NCI-H226 (cell line): ENCODE measurements around the gene STX16.

Experiments used
- DNase-seq: peaks from one replicate; pipeline ENCODE4 v3.0.0-alpha.2; 2015

STX16 gene

DNA sequence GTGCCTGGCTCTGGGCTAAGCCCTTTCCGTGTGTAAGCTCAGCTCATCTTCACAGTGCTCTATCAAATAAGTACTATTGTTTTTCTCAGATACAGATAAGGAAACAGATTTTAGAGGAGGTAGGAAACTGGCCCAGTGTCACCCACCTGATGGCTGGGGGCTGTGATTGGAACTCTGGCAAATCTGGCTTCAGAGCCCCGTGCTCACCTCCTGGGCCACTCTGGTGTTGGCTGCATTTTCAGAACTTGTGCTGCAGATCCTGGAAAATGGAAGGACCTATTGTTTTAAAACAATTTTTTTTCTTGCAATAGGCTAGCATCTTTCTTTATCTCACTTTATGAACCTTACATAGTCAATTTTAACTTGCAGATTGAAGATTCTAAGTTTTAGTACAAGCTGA lies 5.7 kb downstream of the STX16 start:
- DNase-seq = no peak

DNA sequence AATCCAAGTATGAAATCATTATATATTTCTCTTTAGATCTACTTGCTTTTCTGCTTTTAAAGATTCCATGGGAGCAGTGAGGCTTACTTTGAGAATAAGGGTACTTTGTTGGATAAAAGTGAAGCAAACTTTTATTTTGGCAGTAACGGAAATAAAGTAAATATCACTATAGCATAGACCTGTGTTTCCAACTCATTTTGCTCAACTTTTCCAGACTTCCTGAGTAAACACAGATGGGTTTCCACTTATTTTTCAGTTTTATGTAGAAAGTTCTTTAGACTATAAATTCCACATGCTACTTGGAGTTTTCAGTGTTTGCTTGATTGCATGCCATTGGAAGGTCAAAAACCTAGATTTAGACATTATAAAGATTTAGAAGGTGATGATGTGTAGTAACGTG lies 6.2 kb downstream of the STX16 start:
- DNase-seq = no peak

DNA sequence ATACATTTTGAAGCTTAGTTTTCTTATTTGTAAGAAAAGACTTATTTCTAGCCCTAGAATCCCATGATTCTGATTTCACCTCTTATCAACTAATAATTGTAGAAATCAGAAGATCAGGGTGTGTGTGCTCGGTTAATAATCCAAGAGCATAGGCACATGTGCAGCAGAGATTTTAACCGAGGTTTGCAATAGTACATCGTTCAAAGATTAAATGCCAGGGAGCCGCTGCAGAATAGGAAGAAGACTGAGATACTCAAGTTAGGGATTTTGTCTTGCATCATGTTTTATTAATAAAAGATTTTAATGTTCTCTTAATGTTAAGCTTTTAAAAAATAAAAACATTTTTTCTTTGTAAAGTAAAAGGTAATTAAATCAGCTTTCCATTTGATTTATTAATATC lies 6.9 kb downstream of the STX16 start:
- DNase-seq = no peak

DNA sequence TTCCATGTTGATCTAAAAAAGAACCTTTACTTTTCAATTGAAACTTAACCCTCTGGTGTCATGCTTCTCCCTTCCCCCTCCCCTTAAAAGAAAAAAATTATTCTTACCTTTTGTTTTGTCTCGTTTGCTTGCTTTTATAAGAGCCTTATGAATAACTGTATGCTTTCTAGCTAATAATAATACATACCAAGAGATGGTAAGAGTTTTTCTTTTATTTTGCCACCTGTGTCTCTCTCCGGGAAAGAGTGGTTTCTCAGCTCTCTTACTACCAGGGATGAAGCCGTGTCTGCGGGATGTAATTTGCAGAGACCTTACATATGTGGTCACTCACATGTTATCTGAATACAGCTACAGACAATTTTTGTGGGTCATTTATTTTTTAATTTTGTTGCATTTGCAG lies 7.7 kb downstream of the STX16 start:
- DNase-seq = no peak

DNA sequence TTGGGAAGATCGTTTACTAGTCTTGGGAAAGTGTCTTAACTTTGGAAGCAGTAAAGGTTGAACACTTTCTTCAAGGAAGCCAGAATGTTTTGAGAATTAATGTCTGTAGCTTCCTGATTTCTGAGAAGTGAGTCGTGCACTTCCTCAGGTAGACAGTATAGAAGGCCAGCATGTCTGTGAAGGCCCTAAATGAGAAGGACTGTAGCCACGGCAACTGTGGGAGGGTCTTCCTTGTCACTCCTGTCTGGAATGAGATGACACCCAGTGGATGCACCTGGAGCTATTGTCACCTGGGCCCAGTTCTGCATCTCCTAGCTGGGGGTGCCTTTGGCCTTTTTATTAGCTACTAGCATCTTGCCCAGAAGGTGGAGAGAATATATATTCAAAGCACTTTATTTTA lies 8.8 kb downstream of the STX16 start:
- DNase-seq = no peak

DNA sequence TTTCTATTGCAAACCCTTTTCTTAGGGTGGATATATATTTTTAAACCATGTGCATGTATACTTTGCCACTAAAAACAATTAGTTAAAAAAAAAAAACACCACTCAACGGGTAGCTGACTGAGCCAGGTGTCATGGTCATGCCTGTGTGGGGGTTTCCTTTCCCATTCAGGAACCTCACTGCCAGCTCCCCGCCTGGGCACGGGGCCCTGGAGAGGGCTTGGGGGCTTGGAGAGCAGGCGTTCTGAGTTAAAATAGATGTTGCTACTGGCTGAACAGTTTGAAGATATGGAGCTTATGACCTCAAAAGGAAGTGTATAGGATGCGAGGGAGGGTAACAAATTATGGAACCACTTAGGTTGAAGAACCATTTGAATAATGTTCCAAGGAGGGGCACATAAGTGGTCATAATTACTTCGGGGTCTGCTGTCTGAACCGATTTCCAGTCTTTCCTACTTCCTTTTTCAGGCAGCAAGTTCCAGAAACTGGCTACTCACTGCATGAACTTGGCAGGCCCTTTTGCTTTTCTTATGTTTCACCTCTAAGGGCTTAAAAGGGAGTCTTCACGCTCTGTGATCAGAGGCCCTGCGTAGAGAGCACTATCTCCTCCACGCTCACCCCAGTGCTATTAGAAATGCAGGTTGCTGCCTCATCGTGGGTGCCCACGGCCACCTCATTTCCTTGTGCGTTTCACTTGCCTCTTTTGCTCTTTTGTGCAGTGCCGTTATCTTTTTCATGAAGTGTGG lies 9.9 kb downstream of the STX16 start:
- DNase-seq = no peak

DNA sequence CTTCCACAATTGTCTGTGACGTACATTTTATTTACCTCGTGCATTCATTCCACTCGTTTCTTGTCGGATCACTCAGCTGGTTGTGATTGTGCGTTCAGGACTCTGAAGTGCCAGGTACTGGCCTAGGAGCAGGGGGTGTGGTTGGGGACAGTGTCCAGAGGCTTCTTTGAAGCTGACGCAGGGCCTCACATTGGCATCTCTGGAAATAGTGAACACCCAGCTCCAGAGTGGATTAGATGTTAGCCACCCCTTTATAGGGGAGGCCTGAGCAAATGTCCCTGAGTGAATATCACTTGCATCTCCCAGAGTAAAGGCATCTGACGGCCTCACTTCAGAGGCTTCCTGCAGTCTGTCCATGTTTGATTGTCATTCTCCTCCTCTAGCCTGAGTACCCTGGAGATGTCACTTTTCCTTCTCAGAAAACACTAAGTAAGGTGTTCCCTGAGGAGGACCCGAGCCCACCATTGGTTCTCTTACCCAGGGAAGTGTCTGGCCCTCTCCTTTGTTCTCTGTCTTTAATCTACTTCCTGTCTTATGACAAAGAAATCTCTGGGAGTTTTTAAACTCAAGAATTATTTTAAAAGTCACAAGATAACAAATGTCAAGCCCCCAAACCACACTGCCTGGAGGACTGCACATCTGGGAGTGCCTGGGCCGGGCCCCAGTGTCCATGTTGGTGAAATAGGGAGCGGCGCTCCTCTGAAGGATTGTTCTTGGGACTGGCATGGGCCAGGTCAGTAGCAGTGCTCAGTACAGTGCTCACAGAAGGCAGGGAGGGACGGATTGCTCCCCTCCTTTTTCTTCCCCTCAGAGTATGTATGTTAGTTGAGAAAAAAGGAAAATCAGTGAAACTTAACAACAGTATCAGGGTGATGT lies 10.8 kb downstream of the STX16 start:
- DNase-seq = no peak

DNA sequence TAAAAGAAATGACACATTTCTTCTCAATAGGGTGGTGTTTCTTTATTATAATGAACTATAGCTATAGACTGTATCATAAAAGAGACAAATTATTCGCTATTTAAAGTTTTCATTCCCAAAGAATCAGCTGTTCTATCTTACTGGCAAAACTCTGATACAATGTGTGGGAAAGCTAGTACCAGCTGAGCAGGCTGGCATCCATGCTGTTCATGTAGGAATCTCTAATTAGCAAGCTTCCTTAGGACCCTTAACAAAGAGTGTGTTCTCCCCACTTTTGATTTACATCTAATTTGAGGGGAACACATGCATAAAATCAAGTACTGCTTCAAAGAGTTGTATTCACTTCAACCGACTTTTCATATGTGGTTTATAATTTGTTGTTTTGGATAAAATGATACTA lies 13.2 kb downstream of the STX16 start:
- DNase-seq = no peak

DNA sequence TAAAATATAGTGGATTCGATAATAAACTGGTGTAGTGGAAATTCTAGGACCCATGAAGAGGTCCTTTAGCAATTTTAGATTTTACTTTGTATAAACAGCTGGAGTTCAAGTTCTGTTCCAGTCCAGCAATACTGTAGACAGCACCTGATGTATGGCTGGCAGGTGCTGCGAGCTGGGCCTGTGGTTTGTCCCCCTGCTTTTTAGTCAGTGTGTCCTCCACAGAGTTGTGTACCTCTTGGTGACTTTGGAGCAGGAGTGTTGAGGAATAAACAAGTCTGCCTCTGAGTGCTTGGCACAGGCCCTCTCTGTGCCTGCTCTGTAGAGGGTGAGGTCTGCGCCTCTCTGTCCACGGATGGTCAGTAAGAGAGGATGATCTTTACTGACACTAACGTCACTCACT lies 13.8 kb downstream of the STX16 start:
- no peak for DNase-seq

DNA sequence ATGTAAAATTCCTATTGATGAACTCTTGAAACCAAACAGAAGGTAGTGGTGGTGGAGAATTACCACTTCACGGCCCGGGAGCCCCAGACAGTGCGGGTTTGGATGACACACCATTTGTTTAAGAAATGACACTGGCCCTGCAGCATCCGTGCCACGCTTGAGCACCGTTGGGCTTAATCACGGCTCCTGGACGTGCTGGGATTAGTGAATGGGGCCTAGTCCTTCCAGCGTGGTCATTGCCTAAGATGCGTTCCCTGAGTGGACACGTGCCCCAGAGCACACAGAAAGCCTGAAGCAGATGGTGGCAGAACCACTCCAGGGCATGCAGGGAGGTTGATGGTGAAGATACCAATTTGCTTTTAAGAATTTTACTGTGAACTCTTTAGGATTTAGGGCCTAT lies 14.5 kb downstream of the STX16 start:
- DNase-seq = no peak

DNA sequence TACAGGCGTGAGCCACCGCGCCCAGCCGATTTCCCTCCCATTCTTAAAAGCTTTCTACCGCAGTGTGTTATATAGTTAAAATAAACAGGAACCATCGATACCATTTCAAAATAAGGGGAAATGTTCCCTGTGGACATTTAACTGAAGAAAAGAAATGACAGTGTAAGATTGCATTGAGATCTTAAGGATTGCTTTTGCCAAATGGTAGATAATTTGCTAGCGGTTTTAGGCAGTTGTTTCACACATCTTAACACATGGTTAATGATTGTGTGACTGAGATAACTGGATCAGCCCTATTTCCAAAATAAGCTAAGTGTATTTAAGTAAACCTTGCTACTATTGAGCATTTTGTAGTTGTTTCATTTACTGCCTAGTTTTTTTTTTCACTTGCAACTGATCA lies 15.6 kb downstream of the STX16 start:
- no peak for DNase-seq

DNA sequence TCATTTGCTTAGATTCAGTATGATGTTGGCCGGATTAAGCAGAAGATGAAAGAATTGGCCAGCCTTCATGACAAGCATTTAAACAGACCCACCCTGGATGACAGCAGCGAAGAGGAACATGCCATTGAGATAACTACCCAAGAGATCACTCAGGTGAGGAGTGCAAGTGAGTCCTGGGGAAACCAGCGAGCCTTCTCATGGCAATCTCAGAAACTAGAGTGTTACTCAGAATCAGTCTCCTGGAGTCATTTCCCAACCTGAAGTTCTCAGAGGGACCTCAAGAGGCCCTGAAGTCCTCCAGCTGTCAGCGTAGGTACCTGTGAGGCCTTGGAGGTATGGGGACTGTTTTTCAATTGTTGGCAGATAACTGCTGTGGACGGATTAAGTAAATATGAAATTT lies 16.9 kb downstream of the STX16 start:
- no peak for DNase-seq

DNA sequence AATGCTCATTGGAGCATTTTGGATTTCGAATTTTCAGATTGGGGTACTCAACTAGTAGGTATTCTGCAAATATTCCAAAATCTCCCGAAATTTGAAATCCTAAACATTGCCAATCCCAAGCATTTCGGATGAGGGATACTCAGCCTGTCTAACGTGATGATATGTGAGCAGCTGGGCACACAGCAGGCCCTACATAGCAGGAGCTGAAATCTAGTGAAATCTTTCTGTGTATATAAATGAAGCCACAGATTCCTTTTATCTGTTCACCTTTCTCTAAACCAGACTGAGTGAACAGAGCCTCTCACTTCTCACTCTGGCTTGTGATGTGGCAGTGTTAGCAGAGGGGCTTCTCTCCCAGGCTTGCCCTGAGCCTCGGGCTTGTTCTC lies 17.8 kb downstream of the STX16 start:
- DNase-seq = no peak

DNA sequence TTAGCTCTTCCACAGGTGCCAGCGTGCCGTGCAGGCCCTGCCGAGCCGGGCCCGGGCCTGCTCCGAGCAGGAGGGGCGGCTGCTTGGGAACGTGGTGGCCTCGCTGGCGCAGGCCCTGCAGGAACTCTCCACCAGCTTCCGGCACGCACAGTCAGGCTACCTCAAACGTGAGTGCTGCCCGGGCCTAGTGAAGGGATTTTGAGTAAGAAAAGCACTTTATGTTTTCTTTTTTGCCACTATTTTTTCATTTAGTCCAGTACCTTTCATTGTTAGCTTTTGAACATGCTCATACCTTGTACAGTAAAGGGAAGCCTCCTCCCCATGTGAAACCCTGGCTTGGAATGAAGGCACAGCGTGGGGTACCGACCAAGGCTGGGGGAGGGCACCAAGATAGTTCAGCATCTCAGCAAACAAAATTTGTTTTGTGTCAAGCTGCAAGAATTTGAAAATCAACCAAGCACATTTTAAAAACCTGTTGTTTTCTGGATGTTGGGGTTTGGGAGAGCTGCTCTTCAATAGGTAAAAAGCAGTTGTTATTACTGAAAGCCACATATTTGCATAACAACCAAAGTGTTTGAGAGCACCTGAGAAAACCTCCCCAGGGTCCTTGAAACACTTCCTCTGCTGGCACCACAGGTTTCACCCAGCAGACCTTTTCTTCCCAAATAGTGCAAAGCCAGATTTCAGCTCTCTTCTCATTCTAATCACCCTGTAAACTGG lies 18.4 kb downstream of the STX16 start:
- no peak for DNase-seq

DNA sequence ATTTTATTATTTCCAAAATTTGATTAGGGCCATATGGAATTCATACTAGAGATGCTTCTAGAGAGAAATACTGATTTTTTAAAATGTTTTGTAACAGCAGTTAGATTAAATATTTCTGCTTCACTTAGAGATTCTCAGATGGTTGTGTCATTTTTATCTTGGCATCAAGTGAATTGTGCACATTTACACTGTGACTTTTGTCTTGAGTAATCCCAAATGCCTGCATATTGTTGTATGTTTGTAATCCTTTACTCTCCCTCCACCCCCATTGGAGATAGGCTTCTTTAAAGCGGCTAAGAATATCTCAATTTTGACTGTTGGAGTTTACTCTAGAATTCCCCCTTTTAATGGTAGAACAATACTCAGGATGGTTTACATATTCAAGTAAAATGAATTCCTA lies 19.0 kb downstream of the STX16 start:
- DNase-seq = no peak

DNA sequence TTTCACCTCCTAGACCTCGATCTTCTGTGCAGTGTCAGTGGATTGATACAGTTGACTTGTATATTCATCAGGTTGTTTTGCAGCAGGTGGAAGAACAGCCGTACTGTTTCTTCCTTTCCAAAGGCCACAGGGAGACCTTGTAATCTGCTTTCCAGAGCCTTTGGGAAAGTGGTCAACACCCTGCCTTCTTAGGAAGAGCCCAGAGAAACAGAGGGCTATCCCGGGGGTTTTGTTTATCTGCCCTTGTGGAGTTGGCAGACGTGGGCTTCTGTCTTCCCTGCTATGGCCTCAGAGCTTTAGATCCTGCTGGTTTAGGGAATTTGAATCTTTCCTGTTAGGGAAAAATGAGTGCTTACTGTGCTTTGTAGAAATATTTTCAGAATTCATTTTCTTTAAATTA lies 19.6 kb downstream of the STX16 start:
- no peak for DNase-seq

DNA sequence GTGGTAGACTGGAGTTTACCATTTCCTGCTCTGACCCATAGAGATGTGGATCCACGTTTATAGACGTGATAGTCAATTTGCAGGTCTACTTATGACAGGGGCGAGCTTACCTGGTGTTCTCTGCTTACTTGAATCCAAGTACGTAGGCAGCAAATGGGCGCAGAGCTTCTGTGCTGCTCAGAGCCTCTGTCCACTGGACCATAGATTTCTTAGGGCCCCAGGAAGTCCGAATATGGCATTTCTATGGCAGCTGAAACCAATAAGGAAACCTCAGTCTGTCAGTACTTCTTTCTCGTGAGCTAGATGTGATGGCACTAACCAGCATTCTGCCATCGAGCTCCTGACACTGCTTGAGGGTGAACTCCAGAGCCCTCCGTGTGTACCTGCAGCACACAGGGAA lies 22.0 kb downstream of the STX16 start:
- no peak for DNase-seq

DNA sequence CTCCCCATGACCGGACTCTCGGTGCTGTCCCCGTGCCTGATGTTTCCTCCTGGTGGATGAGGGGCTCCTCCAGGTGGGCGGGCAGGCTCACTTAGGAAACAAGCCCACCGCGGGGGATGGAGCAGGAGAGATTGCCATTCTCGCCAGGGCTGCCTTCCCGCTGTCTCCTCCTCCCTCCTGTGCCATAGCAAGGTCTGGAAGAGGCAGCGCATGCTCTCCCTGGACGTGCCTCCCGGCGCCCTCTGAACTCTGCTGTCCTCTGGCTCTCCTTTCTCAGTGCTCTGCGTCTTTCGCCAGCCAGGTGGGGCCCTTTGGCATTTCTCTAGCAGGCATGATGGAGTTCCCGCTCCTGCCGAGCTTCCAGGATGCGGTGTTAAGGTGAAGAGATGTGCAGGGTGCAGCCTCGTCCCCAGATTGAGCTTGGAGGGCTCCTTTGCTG lies 24.1 kb downstream of the STX16 start:
- no peak for DNase-seq

DNA sequence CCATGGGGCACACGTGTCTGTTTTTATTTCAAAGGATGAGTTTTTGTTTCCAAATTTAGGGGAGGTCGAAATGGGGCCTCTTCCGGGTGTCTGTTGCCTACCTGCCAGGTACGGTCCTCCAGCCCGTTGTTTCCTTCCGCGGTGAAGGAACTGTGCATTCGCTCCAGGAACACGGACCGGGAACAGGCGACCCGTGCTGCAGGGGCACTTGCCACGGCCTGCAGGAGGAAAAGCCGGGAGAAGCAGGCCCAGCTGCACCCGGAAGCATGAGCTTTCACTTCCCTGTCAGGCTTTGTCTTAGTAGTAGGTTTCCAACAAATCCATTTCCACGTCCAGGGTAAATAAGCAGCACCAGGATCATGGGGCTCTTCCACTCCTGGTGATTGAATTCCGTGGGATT lies 24.6 kb downstream of the STX16 start:
- DNase-seq = no peak

DNA sequence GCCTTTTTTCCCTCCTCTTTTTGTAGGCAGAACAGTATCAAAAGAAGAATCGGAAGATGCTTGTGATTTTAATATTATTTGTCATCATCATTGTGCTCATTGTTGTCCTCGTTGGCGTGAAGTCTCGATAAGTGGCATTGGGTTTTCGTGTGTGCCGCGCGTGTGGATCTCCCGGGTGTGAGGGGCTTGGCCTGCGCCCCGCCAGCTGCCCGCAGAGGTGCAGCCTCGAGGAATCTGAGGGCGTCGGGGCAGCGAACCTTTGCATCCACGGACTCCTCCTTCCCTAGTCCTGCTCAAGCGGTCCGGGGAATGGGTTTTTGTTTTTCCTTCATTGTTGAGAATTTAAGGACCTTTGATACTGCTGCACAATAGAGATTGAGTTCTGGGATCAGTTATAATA lies 25.1 kb downstream of the STX16 start:
- DNase-seq = no peak

DNA sequence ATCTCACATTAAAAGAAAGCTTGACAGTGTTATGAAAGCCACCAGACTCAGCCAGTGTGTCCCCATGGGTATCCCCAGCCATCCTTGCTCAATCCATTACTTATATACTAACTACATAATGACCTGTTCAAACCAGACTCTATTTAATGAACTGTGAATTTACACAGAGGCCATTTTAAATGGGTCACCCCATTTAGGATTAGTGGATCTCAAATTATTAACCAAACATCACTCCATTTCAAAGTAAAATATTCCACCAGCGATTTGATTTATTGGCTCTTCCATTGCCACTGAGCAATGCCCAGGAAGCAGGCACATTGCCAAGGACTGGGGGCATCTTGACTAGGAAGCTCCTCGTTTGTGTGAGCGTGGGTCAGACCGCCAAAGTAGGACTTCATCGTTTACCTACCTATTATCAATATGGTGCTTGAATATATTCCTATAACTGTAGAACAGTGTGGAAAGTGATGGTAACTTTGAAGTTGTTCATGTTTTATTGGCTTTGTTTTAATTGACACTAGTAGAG lies 26.1 kb downstream of the STX16 start:
- DNase-seq = no peak

DNA sequence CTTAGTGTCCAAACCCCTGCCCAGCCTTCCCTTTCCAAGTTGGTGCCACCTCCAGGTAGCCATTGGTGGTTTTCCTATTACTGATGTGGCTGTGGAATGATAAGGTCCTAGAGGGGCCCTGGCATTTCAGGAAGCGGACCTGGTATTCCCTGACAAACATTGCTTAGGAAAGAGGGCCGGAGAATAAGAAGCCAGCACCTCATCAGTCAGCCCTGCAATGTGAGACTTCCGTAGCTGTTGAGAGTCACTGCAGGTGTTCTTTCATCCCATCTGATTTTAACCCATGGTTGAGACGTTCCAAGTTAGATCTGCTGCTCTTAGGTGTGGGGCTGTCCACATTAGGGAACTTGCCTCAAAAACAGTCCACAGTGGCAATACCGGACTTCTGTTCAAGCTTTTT lies 26.7 kb downstream of the STX16 start:
- no peak for DNase-seq

DNA sequence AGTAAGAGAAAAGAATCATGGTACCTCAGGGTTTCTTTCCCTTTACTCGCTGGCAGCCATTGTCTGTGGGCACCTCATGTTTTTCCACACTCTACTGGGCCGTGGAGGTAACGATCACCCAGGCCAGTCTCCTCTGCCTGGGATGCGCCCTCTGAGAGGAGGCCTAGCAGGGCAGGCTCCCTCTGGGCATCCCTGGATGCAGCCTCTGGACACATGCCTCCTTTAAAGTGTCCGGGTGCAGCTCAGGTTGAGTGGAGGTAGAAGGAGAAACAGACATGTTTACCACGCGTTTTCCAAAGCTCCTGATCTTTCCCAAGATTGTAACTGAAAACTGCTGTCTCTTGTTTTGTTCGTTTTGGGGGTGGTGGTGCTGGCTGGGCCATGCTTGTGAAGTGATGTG lies 27.7 kb downstream of the STX16 start:
- DNase-seq = no peak
